Measurements from ENCODE around the gene UQCRC2.
"Not testable (repeated sequence)": the region's sequence is repeated elsewhere in the genome, so short reads cannot be mapped to it uniquely, and the experiment has no call there.

The UQCRC2 gene

GRCh38 chr16:21982108-21982507 is 28.9 kb downstream of the UQCRC2 start:
- no peak for DNase-seq (ENCODE audit: low read depth)

- DNase-seq (ENCODE audit: low read depth), result no peak
Measured at GRCh38 chr16:21984062-21984461, 30.9 kb downstream of the UQCRC2 start.

GRCh38 chr16:21985524-21985923 is 32.4 kb downstream of the UQCRC2 start:
- no peak for DNase-seq (ENCODE audit: low read depth)

GRCh38 chr16:21986692-21987246 is 33.6 kb downstream of the UQCRC2 start:
- no peak for DNase-seq (ENCODE audit: low read depth)

GRCh38 chr16:21987498-21987897 is 34.3 kb downstream of the UQCRC2 start:
- no peak for DNase-seq (ENCODE audit: low read depth)

- DNase-seq (ENCODE audit: low read depth), result no peak
Measured at GRCh38 chr16:21989133-21989532, 36.0 kb downstream of the UQCRC2 start.

- DNase-seq (ENCODE audit: low read depth), result no peak
Measured at GRCh38 chr16:21989751-21990150, 36.6 kb downstream of the UQCRC2 start.

GRCh38 chr16:21990381-21990944 is 37.3 kb downstream of the UQCRC2 start:
- DNase-seq (ENCODE audit: low read depth), result no peak

GRCh38 chr16:21991621-21992020 is 38.5 kb downstream of the UQCRC2 start:
- DNase-seq (ENCODE audit: low read depth), result no peak

- DNase-seq (ENCODE audit: low read depth), result no peak
Measured at GRCh38 chr16:21994856-21995465, 41.8 kb downstream of the UQCRC2 start.

GRCh38 chr16:21996923-21997696 is 43.9 kb downstream of the UQCRC2 start:
- DNase-seq (ENCODE audit: low read depth), result no peak

GRCh38 chr16:21997697-21998480 is 44.7 kb downstream of the UQCRC2 start:
- no peak for DNase-seq (ENCODE audit: low read depth)

GRCh38 chr16:22001591-22001990 is 48.4 kb downstream of the UQCRC2 start:
- DNase-seq (ENCODE audit: low read depth), result no peak

- not testable (repeated sequence) for DNase-seq (ENCODE audit: low read depth)
Measured at GRCh38 chr16:22002047-22002446, 48.9 kb downstream of the UQCRC2 start.

GRCh38 chr16:22003195-22003594 is 50.0 kb downstream of the UQCRC2 start:
- no peak for DNase-seq (ENCODE audit: low read depth)

- DNase-seq (ENCODE audit: low read depth), result no peak
Measured at GRCh38 chr16:22004341-22004740, 51.2 kb downstream of the UQCRC2 start.

- DNase-seq (ENCODE audit: low read depth), result no peak
Measured at GRCh38 chr16:22005746-22006145, 52.6 kb downstream of the UQCRC2 start.

- DNase-seq (ENCODE audit: low read depth), result no peak
Measured at GRCh38 chr16:22006636-22007035, 53.5 kb downstream of the UQCRC2 start.

- no peak for DNase-seq (ENCODE audit: low read depth)
Measured at GRCh38 chr16:22007159-22007508, 54.0 kb downstream of the UQCRC2 start.

- peak; percentile 45 for DNase-seq (ENCODE audit: low read depth)
Measured at GRCh38 chr16:22007509-22008214, 54.5 kb downstream of the UQCRC2 start, which contains the start of gene MOSMO. MOSMO (plus strand) TSS chr16:22008111; CDS start chr16:22008302, 191 bp downstream.

GRCh38 chr16:22008215-22009059 is 55.3 kb downstream of the UQCRC2 start:
- no peak for DNase-seq (ENCODE audit: low read depth)

Measured in activated gamma-delta T cell treated with anti-CD3 and anti-CD28 coated beads, Interleukin-2, amount 50 U/mL, for 16 hours (primary cell).